Activated naive CD8-positive, alpha-beta T cell treated with anti-CD3 and anti-CD28 coated beads for 36 hours (primary cell): ENCODE measurements around the gene RASSF10. TPM values are rescaled to one million over a fixed set of nuclear protein-coding genes. Genes with fewer than 3 reads are reported as not detected.

Experiments
- DNase-seq: peaks from one replicate; pipeline ENCODE4 v3.0.0; 2021
- H3K27ac Mint-ChIP-seq: one replicate; pipeline ENCODE4 v1.8.0; 2022; ENCODE audit warnings: mild to moderate bottlenecking, moderate library complexity, mixed read lengths
- H3K27me3 Mint-ChIP-seq: one replicate; pipeline ENCODE4 v1.8.0; 2022; ENCODE audit warnings: mild to moderate bottlenecking, mixed read lengths
- H3K36me3 Mint-ChIP-seq: one replicate; pipeline ENCODE4 v1.8.0; 2021; ENCODE audit warnings: mild to moderate bottlenecking, mixed read lengths
- H3K4me1 Mint-ChIP-seq: one replicate; pipeline ENCODE4 v1.8.0; 2021; ENCODE audit warnings: mixed read lengths
- H3K4me3 Mint-ChIP-seq: one replicate; pipeline ENCODE4 v1.8.0; 2022; ENCODE audit warnings: mild to moderate bottlenecking, moderate library complexity, mixed read lengths
- H3K9me3 Mint-ChIP-seq: one replicate; pipeline ENCODE4 v1.8.0; 2022; ENCODE audit warnings: mixed read lengths
- total RNA-seq, 2 experiments: library from RNA; stranded (reverse); gene quantifications; one replicate each; pipeline ENCODE4 v1.2.3, GENCODE V29; 2021

The RASSF10 gene
- total RNA-seq, 2 experiments from 2014 or later: not detected

GRCh38 chr11:13051257-13051656, 42.1 kb downstream of the RASSF10 start:
- DNase-seq: no peak
- H3K4me3 Mint-ChIP-seq: no peak overlapping the region
- H3K9me3 Mint-ChIP-seq: no peaks in the 10 kb centered on the region
- peaks cover 10% of the 10 kb centered on the region for H3K27me3 Mint-ChIP-seq
- H3K4me1 Mint-ChIP-seq: peaks cover 3% of the 10 kb centered on the region
- H3K27ac Mint-ChIP-seq: no peak overlapping the region
- no peaks in the 10 kb centered on the region for H3K36me3 Mint-ChIP-seq

DNA sequence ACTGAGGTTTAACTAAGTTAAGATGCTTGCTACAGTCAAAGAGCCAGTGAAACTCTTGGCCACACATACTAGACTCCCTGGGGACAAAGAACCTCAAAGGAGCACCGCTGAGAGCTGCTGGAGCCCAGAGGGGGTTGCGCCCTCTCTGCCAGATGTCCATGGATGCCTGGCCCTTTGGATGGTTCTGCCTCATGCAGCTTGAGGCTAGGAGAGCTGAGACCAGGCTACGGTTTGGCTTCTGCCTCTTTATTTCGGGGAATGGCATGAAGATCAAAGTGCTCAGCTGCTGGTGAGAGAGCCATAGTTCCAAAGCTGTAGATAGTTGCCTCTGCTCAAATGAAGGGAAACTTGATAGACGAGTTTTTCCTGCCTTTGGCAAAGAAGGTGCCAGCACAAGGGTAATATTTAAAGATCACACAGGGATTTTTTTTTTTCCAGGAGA, 43.0 kb downstream of the RASSF10 start:
- H3K36me3 Mint-ChIP-seq: no peaks in the 10 kb centered on the region
- H3K4me3 Mint-ChIP-seq: no peak overlapping the region
- no peak overlapping the region for H3K27ac Mint-ChIP-seq
- peaks cover 3% of the 10 kb centered on the region for H3K4me1 Mint-ChIP-seq
- H3K27me3 Mint-ChIP-seq: peaks cover 15% of the 10 kb centered on the region
- H3K9me3 Mint-ChIP-seq: no peaks in the 10 kb centered on the region
- no peak for DNase-seq

GRCh38 chr11:13053255-13053917, 44.3 kb downstream of the RASSF10 start:
- no peak for DNase-seq
- H3K27ac Mint-ChIP-seq: no peak overlapping the region
- no peaks in the 10 kb centered on the region for H3K9me3 Mint-ChIP-seq
- no peak overlapping the region for H3K4me3 Mint-ChIP-seq
- no peaks in the 10 kb centered on the region for H3K36me3 Mint-ChIP-seq
- H3K4me1 Mint-ChIP-seq: peaks cover 3% of the 10 kb centered on the region
- H3K27me3 Mint-ChIP-seq: peaks cover 16% of the 10 kb centered on the region

- Mint-ChIP-seq H3K27me3 (peaks cover 16% of the 10 kb centered on the region), H3K27ac (no peak overlapping the region), H3K4me1 (peaks cover 3% of the 10 kb centered on the region), H3K4me3 (no peak overlapping the region), H3K36me3 (no peaks in the 10 kb centered on the region), H3K9me3 (no peaks in the 10 kb centered on the region)
- DNase-seq: no peak
These were observed 45.2 kb downstream of the RASSF10 start for GRCh38 chr11:13054278-13054677.

DNA sequence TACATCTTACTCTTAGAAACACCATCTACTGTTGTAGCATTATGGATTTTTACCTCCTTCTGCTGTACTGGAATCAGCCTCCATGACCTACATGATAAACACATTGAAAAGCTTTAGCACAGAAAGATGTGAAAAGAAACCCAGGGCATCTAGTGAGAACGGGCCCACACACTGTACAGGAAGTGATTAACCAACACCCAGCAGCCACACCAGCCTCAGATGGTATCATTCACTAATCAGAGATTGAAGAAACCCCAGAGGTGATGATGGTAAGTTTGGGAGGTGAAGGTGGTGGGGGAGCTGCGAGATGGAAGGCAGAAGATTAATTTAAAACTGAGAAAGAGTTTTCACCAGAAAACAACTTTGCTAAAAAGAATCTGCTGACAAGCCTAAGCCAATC, 46.1 kb downstream of the RASSF10 start:
- peaks cover 16% of the 10 kb centered on the region for H3K27me3 Mint-ChIP-seq
- no peak overlapping the region for H3K27ac Mint-ChIP-seq
- no peak overlapping the region for H3K4me3 Mint-ChIP-seq
- H3K36me3 Mint-ChIP-seq: no peaks in the 10 kb centered on the region
- no peak for DNase-seq
- H3K9me3 Mint-ChIP-seq: no peaks in the 10 kb centered on the region
- peaks cover 3% of the 10 kb centered on the region for H3K4me1 Mint-ChIP-seq

- Mint-ChIP-seq H3K27ac (no peak overlapping the region), H3K4me1 (no peaks in the 10 kb centered on the region), H3K27me3 (peaks cover 9% of the 10 kb centered on the region), H3K36me3 (no peaks in the 10 kb centered on the region), H3K9me3 (no peaks in the 10 kb centered on the region), H3K4me3 (no peak overlapping the region)
- DNase-seq: no peak
These were observed 52.3 kb downstream of the RASSF10 start for GRCh38 chr11:13061294-13061990.
